Measurements from ENCODE around the gene BTBD16.

The BTBD16 gene

DNA sequence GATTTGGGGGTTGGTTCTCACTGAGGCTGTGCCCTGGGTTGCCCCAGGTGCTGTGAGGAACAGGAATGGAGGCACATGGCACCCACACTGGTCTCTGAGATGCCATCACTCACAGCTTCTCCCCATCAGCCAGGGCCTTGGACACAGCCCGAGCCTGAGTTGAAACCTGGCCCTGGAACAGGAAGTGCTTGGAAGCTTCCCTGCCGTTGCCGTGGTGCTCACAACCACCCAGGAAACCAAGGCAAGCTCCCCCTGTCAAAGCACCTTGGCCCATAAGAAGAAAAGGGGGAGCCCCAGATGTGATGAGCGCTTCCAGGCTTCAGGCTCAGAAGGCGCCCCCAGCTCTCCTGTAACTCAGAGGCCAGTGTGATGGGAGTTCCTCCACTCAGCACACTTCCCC, at the start of gene BTBD16:
Gene BTBD16 (plus strand): TSS at position 221 of the 400 bp plus-strand sequence. CDS start 3,786 bp downstream, outside the sequence.
- DNase-seq: no peak

DNA sequence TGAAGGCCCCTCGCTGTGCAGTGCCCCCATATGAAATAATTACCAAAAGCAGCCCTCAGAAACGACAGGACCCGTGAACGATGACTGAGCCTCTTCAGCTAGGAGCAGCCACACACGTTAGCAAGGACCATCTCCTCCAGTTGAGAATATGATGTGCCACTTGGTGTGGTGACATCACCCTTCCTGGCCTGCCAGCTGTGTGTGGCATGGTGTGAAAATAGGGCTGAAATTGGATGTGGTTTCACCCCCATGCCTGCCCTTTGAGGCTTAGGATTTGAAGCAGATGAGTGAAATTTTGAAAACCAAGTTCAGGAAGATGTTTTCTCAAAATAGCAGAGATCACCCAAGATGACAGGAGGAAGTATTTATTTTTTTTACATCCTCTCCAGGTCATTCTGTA, 49.1 kb upstream of the BTBD16 start:
- DNase-seq: no peak

DNA sequence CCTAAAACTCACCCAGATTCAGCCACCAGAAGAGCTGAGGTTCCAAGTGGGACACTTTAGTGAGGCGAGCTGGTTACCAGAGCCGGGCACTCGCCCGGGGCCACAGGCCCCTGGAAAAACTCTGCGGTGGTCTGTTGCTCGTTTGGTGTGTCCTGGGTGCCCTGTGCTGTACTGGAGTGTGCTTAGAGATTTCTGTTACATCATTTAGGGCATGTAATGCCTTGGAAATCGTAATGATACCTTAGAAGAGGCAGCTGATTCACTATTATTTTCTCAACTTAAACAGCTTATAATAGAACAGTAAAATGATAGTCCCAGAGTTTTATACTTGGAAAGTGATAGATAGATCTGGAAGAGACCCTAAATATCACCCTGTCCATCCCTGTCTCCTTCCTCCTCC, 48.5 kb upstream of the BTBD16 start:
- no peak for DNase-seq

DNA sequence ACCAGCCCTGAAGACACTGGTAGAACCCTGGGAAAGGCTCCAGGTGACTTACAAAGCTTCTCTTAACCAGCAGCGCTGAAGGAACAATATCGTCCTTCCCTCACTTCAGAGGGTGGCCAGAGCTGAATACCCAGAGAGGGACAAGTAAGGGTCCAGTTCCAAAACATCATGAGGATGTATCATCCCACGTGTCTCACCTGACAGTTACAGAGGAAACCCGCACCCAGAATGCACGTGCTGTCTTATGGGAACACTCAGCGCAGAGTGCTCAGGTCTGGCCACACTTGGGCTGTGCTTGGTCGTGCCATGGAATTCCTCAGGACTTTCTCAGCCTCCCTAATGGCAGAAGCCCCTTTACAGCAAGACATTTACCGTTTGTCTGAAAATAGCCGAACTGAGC, 46.9 kb upstream of the BTBD16 start:
- no peak for DNase-seq

DNA sequence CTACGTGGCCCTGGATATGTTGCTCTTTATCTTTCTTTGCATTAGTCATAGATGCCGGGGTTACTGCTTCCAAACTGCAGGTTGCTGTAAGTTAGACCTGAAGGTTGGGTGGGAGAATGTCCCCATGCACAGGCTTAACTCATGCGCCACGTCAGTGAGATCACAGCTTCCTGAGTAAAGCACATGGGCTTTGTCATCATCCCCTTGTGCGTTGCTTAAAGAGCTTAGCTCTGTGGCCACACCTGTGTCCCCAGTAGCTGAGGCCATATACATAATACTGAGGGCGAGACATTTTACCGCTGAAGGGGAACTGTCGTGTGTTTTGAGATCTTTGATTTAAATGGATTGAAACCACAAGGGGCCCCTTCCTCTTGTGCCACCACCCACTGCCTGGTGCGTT, 45.8 kb upstream of the BTBD16 start:
- no peak for DNase-seq

DNA sequence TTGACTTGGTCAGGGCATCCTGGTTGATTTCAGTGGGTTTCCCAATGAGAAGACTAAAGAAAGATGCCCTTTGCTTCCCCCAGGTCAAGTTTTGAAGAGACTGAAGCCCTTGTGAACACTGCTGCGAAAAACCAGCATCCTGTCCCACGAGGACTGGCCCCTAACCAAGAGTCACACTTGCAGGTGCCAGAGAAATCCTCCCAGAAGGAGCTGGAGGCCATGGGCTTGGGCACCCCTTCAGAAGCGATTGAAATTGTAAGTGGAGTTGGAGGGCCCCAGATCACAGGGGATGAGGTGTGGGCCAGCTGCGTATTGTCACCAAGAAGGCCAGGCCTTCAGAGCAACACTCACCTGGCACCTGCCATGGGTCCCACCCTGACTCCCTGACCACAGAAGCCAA, 43.3 kb upstream of the BTBD16 start:
- no peak for DNase-seq

DNA sequence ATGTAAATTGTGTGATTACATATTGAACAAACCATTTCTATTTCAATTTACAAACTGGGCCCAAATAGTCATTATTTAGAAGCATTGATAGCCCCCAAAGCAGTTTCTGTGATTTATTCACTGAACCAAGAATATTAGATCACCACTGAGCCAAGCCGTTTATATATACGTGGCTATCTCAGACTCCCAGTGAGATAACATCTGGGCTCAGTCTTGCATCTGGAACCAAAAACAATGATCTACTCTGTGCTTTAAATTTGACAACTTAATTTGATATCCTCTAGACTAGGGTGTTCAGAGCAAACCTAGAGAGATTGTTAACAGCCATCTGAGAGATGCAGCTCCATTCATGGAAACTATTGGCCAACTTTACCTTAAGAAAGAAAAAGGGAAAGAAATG, 41.4 kb upstream of the BTBD16 start:
- DNase-seq: no peak

DNA sequence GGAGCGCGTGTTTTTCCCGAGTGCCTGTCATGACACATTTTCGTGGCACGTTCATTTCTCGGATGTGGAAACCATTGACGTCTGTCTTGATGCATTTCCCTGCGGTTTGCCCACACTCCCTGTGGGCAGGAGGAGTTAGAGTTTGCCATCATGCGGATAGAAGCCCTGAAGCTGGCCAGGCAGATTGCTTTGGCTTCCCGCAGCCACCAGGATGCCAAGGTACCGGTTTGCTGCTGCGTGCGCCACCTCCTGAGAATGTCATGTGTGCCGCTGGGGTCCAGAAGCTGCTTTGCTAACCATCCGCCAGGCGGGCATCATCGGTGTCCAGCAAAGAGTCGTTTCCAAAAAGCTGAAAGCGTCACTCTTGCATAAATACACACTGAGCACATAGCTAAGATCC, 40.9 kb upstream of the BTBD16 start:
- DNase-seq: no peak

DNA sequence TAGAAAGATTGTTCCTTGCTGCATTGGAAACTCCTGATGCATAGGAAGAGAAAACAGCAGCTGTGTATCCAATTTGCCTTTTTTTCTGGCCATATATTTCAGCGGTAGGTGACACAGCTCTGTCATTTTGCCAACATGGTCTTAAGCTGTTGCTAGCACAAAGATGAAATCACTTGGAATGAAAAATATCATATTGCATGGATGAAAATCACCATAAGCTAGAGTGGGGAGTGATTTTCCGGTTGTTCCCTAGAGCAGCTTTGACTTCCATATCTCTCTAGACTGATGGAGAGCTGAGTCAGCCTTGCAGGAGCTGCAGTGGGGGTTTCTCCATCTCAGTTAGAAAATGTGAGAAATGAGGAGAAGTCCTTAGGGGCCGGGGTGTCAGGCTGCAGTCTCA, 38.3 kb upstream of the BTBD16 start:
- DNase-seq: no peak

DNA sequence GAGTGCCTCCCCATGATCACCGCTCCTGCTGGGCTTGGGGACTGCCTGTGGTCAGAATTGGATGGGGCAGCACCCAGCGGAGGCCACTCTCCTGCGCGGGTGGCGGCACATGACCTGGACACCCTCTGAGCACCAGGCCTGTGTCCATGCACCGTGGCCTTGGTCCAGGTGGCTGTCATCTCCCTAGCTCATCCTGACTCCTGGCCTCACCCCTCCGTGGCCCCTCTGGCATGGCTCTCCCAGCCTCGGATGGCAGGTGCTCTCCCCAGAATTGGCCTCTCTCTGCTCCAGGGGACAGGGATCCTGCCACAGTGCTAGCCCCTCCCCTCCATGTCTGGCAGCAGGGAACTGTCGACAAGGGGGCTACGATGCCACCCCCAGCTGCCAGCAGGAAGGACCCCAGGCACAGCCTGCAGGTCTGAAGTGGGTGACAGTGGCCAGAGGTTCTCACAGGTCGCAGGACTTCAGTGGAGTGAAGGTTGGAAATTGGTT, 37.2 kb upstream of the BTBD16 start:
- no peak for DNase-seq

DNA sequence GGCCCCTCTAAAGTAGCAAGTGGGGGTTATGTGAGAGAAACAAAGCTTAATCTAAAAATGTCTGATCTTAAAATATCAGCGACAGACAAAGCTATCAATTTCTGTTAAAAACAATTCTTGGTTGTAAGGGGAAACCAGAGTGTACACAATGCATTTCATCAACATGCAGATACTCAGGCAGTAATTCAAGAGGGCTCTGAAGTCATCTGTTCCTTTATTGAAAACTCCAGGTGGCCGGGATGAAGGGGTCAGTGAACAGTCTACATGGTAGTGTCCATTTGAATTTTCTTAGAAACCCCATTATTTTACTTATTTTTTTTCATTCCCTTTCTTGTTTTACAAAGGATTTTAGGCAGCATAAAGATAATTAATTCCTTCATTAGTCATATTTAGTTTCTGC, 36.7 kb upstream of the BTBD16 start:
- DNase-seq: no peak

DNA sequence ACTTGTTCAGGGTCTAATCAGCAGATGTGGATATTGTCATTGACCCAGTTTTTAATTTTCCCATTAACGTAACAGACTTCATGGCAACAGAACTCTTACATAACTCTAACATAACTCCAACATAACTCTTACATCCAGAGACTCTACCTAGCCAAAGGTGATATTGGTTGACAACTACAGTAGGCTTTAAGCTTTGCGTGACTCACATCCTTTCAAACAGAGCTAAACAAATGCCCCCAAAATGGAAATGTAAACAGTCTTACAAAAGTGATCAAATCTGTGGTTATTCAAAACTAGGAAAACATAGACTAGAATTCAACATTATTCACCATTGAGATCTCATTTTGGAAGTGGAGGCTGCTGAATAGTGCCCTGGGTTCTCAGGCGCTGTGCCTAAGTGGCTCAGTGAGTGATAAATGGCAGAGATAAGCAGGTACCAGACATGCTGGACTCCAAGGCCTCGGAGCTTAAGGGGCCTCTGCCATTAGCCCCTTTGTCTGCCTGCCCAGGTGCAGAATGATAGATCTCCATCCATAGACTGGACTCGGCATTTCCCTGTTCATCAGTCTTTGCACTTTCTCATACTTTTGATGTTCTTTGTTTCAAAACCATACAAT, 34.3 kb upstream of the BTBD16 start:
- DNase-seq: no peak

DNA sequence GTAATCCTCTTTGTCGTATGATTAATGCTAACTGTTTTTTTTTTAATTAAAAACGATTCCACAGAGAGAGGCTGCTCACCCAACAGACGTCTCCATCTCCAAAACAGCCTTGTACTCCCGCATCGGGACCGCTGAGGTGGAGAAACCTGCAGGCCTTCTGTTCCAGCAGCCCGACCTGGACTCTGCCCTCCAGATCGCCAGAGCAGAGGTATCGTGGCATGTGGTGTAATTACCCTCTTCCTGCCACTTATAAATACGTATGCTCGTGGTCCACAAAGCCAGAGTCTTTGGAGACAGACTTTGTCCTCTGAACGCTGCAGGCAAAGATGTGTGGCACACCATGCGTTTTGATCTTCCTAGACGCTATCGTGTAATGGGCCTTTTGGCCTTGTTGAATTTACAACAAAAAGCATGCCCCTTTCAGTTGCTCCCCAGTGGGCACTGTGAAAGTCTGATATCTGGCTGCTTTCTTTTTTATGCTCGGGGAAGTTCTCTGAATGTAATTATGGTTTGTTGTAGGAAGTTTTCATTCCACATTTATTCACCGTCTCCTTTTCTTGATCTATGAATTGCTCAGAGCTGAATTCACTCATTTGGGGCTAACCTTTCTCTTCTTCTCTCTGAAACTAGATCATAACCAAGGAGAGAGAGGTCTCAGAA, 33.6 kb upstream of the BTBD16 start:
- no peak for DNase-seq

DNA sequence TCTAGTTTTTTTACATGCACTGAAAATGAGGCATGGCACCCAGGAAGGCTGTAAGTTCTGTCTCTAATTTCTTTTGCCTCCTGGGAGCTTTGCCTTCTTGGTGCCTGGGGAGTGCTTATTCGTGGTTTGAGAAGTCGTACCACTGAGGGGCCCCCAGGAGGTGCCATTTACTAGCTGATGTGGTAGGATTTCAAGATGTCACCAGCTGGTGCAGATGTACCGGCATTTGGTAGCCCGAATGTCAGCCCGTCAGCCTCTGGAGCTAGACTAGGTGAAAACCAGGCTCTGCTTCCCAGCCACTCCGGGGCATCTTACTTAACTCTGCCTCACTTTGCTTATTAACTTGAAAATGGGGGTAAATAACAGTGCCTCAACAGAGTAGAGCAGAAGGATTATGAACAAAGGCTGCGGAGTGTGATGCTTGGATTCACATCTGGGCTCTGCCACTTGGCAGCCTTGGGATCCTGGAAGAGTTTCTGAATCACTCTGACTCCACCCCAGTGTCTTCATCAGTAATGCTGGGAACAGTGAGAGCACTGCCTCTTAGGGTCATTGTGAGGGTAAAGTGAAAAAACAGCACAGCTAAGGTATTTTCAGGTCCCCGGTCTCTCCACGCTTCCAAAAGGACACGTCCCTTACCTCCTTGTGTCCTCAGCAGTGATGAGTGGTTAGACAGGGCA, 31.4 kb upstream of the BTBD16 start:
- DNase-seq: no peak

DNA sequence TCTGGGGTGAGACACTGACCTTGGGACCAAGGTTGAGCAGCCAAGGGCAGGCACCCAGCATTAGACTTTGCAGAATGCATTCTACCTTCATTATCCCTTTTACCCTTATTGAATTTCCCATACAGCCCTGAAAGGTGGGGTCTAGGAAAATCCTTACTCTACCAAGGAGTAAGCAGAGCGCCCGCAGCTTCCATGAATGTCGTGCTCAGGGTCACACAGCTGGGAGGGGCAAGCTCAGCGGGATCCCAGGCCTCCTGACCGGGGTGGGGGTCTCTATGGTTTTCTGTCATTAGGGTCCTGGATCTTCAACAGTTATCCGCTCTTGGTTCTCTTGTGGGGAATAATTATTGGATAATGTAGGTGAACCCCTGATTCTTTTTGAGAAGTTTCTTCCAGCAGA, 30.7 kb upstream of the BTBD16 start:
- DNase-seq: no peak

DNA sequence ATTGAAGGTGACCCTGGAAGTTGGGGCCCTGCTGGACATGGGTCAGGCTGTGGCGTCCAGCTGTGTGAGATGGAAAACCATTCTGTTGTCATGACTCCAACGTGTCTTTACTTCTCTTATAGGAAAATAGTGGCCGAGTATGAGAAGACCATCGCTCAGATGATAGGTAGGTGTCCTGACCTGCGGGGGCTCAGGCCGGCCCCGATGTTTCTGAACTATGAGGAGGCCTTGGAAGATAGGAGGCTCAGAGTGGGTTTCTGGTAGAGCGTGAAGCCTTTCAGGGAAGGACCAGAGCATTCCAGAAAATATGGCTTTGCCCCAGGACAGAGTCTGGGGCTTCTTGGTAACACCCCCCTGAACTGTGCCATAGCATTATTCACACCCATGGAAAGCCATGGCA, 29.3 kb upstream of the BTBD16 start:
- no peak for DNase-seq

DNA sequence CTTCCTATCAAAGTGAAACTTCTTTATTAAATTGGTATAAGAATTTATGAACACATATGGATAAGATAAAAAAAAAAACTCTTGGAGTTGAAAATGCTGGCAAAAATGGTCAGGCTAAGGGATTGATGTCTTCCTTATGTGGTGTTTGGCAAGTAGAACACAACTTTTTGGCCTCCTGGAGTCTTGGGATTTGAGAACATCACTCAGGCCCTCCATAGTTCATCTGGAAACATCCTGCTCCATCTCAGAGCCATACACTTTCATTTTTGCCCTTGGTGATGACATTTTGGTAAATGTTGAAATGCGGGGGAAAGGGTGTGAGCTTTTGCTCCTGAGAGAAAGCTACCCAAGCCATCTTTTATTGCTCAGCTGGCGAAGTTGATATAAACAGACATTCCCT, 27.5 kb upstream of the BTBD16 start:
- no peak for DNase-seq

DNA sequence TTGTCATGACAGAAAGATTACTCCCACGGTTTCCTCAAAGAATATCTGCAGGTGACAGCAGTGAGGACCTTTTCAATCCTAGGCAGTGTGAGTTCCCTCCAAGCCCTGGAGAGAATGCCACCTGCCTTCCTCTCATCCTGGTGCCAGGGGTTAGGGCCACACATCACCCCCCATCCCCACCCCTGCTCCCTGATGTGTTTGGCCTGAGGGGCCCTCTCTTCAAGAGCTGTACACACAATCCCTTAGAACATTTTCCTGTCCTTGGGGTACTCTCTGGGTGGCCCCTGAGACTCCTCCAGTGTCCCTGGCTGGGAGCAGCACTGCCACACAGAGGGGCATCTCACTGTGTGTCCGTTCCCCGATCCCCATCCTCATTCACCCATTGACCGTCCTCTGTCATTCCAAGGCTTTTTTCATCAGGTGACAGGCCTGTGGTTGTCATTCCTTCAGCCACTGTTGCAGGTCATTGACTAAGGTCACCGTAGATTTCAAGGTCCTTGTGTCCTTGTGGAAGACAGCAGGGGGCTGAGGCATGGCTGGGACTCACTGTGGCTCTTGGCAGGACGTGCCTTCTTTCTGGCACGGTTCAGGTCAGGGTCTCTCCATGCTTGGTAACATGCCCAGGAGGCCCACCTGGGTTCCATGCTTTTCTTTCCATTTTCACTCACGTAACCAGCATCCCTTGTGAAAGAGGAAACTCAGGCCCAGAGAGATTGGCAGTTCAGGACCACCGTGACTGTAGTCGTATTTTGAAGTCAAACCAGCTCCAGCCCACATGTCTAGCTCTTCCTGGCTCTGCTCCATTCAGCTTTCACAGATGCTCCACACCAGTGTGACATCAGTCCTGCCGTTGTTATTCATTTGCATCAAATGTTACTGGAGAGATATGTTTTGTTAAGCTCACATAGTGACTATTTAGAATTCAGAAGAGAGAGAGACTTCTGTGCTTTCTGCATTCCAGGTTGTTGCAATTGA, 26.8 kb upstream of the BTBD16 start:
- no peak for DNase-seq

DNA sequence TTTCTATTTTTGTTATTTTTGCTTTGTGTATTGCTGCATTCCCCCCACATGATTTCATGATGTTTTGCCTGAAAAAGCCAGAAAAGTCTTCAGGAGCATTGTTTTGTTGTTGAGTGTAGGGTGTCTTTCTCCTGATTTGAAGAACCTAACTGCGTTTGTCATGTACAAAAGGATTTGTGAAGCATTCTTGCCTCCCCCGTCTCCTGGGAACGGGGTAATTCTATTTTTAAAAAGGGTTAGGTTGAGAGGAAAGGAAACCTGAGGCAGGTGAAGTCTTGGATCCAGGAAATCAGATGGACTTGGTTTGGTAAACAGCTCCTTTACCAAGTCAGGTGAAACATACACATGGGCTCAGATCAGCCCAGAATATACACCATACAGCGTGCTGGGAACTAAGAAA, 26.0 kb upstream of the BTBD16 start:
- DNase-seq: no peak

DNA sequence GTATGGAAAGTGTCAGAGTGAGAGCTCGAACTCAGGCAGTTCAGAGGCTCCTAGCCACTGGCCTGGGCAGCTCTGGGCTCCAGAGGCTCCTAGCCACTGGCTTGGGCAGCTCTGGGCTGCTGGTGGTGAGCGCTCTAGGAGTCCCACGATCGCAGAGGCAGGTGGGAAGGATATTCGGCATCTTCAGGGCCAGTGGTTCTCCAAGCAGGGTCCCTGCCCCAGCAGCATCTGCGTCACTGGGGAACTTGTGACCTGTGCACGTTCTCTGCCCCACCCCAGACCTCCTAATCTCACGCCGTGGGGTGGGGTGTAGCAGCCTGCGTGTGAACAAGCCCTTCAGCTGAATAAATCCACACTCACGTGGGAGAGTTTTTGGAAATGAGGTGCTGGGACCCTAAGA, 25.2 kb upstream of the BTBD16 start:
- no peak for DNase-seq

DNA sequence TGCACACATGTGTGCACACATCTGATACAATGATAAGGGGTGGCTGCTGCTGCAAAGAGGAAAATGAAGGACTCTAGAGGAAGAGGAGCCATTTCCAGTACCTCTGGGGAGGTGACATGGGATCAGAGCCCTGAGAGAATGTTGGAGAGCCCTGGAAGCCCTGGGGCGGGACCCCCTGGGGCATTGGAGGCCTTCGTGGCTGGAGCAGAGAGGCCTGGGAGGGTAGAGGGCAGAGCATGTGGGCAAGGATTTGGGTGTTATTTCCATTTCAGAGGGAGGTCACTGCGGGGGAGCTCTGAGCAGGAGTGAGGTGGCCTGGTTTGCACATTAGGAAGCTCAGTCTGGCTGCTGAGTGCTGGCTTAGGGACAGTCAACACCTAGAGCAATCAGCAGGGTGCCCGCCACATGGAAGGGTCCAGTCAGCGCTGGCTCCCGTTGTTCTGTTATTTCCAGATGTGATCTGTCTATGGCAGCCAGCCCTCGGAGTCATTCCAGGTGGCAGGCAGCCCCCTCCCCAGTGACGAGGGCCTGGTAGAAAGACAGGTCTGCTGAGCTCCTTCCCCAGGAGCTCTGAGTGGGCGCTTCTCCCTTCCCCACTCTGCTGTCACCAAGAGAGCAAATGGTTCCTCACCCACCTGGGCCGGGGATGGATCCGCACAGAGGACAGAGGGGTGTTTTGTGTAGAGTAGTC, 24.1 kb upstream of the BTBD16 start:
- DNase-seq: no peak

Measured in EL (cell line).